HG02884 (cell line): ENCODE data around the gene OR52N1.

Source experiments
- ATAC-seq: cut with Tn5 transposase; IDR thresholded peaks from one replicate; pipeline ENCODE4 v1.9.1; 2021; ENCODE audit warnings: mild to moderate bottlenecking, moderate library complexity; ENCODE audit not compliant: unreplicated experiment

Gene OR52N1

GRCh38 chr11:5791165-5791564, at the start of gene OR52N1:
Gene OR52N1, minus strand, starts transcription at chr11:5791265. Its CDS starts 2,449 bp downstream, at chr11:5788816.
- ATAC-seq: no peak

- ATAC-seq: no peak
Observed at GRCh38 chr11:5837695-5838094, 46.6 kb upstream of the OR52N1 start.

GRCh38 chr11:5833446-5833845, 42.4 kb upstream of the OR52N1 start:
- ATAC-seq: no peak

- no peak for ATAC-seq
Observed at GRCh38 chr11:5831196-5831829, 40.2 kb upstream of the OR52N1 start.

- no peak for ATAC-seq
Observed at GRCh38 chr11:5818245-5818886, 27.3 kb upstream of the OR52N1 start.

- no peak for ATAC-seq
Observed at GRCh38 chr11:5815534-5815933, 24.5 kb upstream of the OR52N1 start.

GRCh38 chr11:5809905-5810795, 19.1 kb upstream of the OR52N1 start:
- ATAC-seq: no peak

GRCh38 chr11:5809122-5809519, 18.1 kb upstream of the OR52N1 start:
- peak; percentile 14 for ATAC-seq

GRCh38 chr11:5808500-5809121, 17.5 kb upstream of the OR52N1 start, which contains the start of gene OR52N2:
Gene OR52N2, plus strand, starts transcription at chr11:5808924. Its CDS starts 11,412 bp downstream, at chr11:5820336.
- peak; percentile 93 for ATAC-seq

- no peak for ATAC-seq
Observed at GRCh38 chr11:5807580-5807979, 16.5 kb upstream of the OR52N1 start.

GRCh38 chr11:5803982-5804381, 12.9 kb upstream of the OR52N1 start:
- ATAC-seq: no peak

- ATAC-seq: no peak
Observed at GRCh38 chr11:5796541-5796940, 5.5 kb upstream of the OR52N1 start.

- no peak for ATAC-seq
Observed at GRCh38 chr11:5783255-5783654, 7.8 kb downstream of the OR52N1 start, which contains the start of gene OR52N5. Gene OR52N5, minus strand, starts transcription at chr11:5783355. Its CDS starts 4,721 bp downstream, at chr11:5778634.

- no peak for ATAC-seq
Observed at GRCh38 chr11:5767056-5767455, 24.0 kb downstream of the OR52N1 start.

GRCh38 chr11:5753943-5754342, 37.1 kb downstream of the OR52N1 start, which contains the start of gene OR52N4:
Gene OR52N4, plus strand, starts transcription at chr11:5754243. Its CDS starts 498 bp downstream, at chr11:5754741.
- no peak for ATAC-seq

- no peak for ATAC-seq
Observed at GRCh38 chr11:5749836-5750235, 41.2 kb downstream of the OR52N1 start.

- no peak for ATAC-seq
Observed at GRCh38 chr11:5746614-5747013, 44.5 kb downstream of the OR52N1 start.

- no peak for ATAC-seq
Observed at GRCh38 chr11:5738431-5738830, 52.6 kb downstream of the OR52N1 start.

- no peak for ATAC-seq
Observed at GRCh38 chr11:5737670-5738392, 53.2 kb downstream of the OR52N1 start.

- ATAC-seq: no peak
Observed at GRCh38 chr11:5737091-5737490, 54.0 kb downstream of the OR52N1 start.
